IPS DF 6.9 (cell line): Measurements from ENCODE around the gene EVL.

Source experiments
- DNase-seq: peaks from one replicate; pipeline ENCODE4 v3.0.0-alpha.2; 2013; ENCODE audit warnings: low read depth, low spot score
- H3K27ac ChIP-seq: one replicate; pipeline ENCODE4 v1.5.1; 2013; ENCODE audit warnings: low read length, control low read depth
- H3K27me3 ChIP-seq: 2 replicates; pipeline ENCODE4 v1.6.1; 2013; ENCODE audit warnings: mild to moderate bottlenecking, low read length; ENCODE audit not compliant: control insufficient read depth, insufficient read depth
- H3K36me3 ChIP-seq: 2 replicates; pipeline ENCODE4 v1.6.1; 2013; ENCODE audit warnings: low read length; ENCODE audit not compliant: control insufficient read depth, insufficient read depth
- H3K4me1 ChIP-seq: 2 replicates; pipeline ENCODE4 v1.6.1; 2013; ENCODE audit warnings: low read length; ENCODE audit not compliant: control insufficient read depth, insufficient read depth
- H3K4me3 ChIP-seq: 2 replicates; pipeline ENCODE4 v1.5.1; 2013; ENCODE audit warnings: mild to moderate bottlenecking, low read length
- H3K9me3 ChIP-seq: 2 replicates; pipeline ENCODE4 v1.6.1; 2013; ENCODE audit warnings: low read length, inconsistent platforms; ENCODE audit not compliant: control insufficient read depth, insufficient read depth
- WGBS: extraction: QIAGEN DNeasy Blood & Tissue Kit; methylation state at CpG from one replicate; pipeline ENCODE4 v1.1.7; 2013; ENCODE audit warnings: mixed read lengths, missing lambda C conversion rate; ENCODE audit not compliant: insufficient read length, insufficient coverage; 5-methylcytosine and 5-hydroxymethylcytosine counted together

The EVL gene

GRCh38 chr14:100145682-100146464, 80.7 kb downstream of the EVL start:
- Histone ChIP-seq H3K4me1 (peaks cover 3% of the 10 kb centered on the region), H3K4me3 (no peak overlapping the region), H3K27me3 (no peaks in the 10 kb centered on the region), H3K36me3 (peaks cover 4% of the 10 kb centered on the region; the same call in 1 of the 2 replicates), H3K27ac (no peak overlapping the region), H3K9me3 (no peaks in the 10 kb centered on the region)
- no peak for DNase-seq
- WGBS: no CpG with 5 or more reads among the region's 27 CpGs

- Histone ChIP-seq H3K4me3 (no peak overlapping the region), H3K27me3 (no peaks in the 10 kb centered on the region), H3K36me3 (peaks cover 4% of the 10 kb centered on the region; the same call in 1 of the 2 replicates), H3K9me3 (no peaks in the 10 kb centered on the region), H3K4me1 (peaks cover 2% of the 10 kb centered on the region), H3K27ac (no peak overlapping the region)
- no CpG with 5 or more reads among the region's 29 CpGs for WGBS
- DNase-seq: no peak
These were observed 81.4 kb downstream of the EVL start for GRCh38 chr14:100146531-100147091.

GRCh38 chr14:100147181-100147631, 82.0 kb downstream of the EVL start:
- Histone ChIP-seq H3K27ac (no peak overlapping the region), H3K36me3 (peaks cover 4% of the 10 kb centered on the region; the same call in 1 of the 2 replicates), H3K9me3 (no peaks in the 10 kb centered on the region), H3K4me1 (peaks cover 2% of the 10 kb centered on the region), H3K4me3 (no peak overlapping the region), H3K27me3 (no peaks in the 10 kb centered on the region)
- no CpG with 5 or more reads among the region's 20 CpGs for WGBS
- DNase-seq: no peak

GRCh38 chr14:100147691-100148464, 82.7 kb downstream of the EVL start:
- H3K36me3 ChIP-seq: peaks cover 4% of the 10 kb centered on the region; the same call in 1 of the 2 replicates
- no CpG with 5 or more reads among the region's 28 CpGs for WGBS
- H3K27me3 ChIP-seq: no peaks in the 10 kb centered on the region
- H3K4me3 ChIP-seq: no peak overlapping the region
- DNase-seq: no peak
- H3K27ac ChIP-seq: no peak overlapping the region
- H3K9me3 ChIP-seq: no peaks in the 10 kb centered on the region
- peaks cover 2% of the 10 kb centered on the region for H3K4me1 ChIP-seq

- no peaks in the 10 kb centered on the region for H3K9me3 ChIP-seq
- H3K4me1 ChIP-seq: peaks cover 2% of the 10 kb centered on the region
- H3K36me3 ChIP-seq: peaks cover 4% of the 10 kb centered on the region; the same call in 1 of the 2 replicates
- no peak overlapping the region for H3K27ac ChIP-seq
- WGBS: no CpG with 5 or more reads among the region's 58 CpGs
- DNase-seq: no peak
- no peaks in the 10 kb centered on the region for H3K27me3 ChIP-seq
- H3K4me3 ChIP-seq: no peak overlapping the region
These were observed 83.9 kb downstream of the EVL start for GRCh38 chr14:100148837-100149731.

GRCh38 chr14:100149851-100150611, 84.8 kb downstream of the EVL start:
- H3K4me1 ChIP-seq: peaks cover 2% of the 10 kb centered on the region
- H3K36me3 ChIP-seq: peaks cover 4% of the 10 kb centered on the region; the same call in 1 of the 2 replicates
- no CpG with 5 or more reads among the region's 21 CpGs for WGBS
- no peaks in the 10 kb centered on the region for H3K27me3 ChIP-seq
- no peaks in the 10 kb centered on the region for H3K9me3 ChIP-seq
- DNase-seq: no peak
- no peak overlapping the region for H3K27ac ChIP-seq
- no peak overlapping the region for H3K4me3 ChIP-seq

GRCh38 chr14:100150932-100151587, 85.8 kb downstream of the EVL start:
- no peak overlapping the region for H3K27ac ChIP-seq
- DNase-seq: no peak
- H3K4me1 ChIP-seq: peaks cover 3% of the 10 kb centered on the region
- no CpG with 5 or more reads among the region's 12 CpGs for WGBS
- no peaks in the 10 kb centered on the region for H3K9me3 ChIP-seq
- H3K4me3 ChIP-seq: no peak overlapping the region
- H3K36me3 ChIP-seq: peaks cover 4% of the 10 kb centered on the region; the same call in 1 of the 2 replicates
- H3K27me3 ChIP-seq: no peaks in the 10 kb centered on the region

- no peak for DNase-seq
- Histone ChIP-seq H3K36me3 (peaks cover 4% of the 10 kb centered on the region; the same call in 1 of the 2 replicates), H3K27ac (no peak overlapping the region), H3K27me3 (no peaks in the 10 kb centered on the region; the same call in 1 of the 2 replicates), H3K4me3 (no peak overlapping the region), H3K4me1 (peaks cover 3% of the 10 kb centered on the region), H3K9me3 (no peaks in the 10 kb centered on the region)
- no CpG with 5 or more reads among the region's 10 CpGs for WGBS
These were observed 86.9 kb downstream of the EVL start for GRCh38 chr14:100152091-100152490.

- WGBS: no CpG with 5 or more reads among the region's 6 CpGs
These were observed 88.3 kb downstream of the EVL start for GRCh38 chr14:100153560-100153959.

More at GRCh38 chr14:100153560-100153959, 88.3 kb downstream of the EVL start:
- Histone ChIP-seq H3K4me3 (no peak overlapping the region), H3K27me3 (peaks cover 8% of the 10 kb centered on the region), H3K27ac (no peak overlapping the region), H3K36me3 (peaks cover 4% of the 10 kb centered on the region; the same call in 1 of the 2 replicates), H3K9me3 (no peaks in the 10 kb centered on the region), H3K4me1 (peaks cover 1% of the 10 kb centered on the region; the same call in 1 of the 2 replicates)
- no peak for DNase-seq
